ENCODE results near the gene SNX14.

Gene SNX14

DNA sequence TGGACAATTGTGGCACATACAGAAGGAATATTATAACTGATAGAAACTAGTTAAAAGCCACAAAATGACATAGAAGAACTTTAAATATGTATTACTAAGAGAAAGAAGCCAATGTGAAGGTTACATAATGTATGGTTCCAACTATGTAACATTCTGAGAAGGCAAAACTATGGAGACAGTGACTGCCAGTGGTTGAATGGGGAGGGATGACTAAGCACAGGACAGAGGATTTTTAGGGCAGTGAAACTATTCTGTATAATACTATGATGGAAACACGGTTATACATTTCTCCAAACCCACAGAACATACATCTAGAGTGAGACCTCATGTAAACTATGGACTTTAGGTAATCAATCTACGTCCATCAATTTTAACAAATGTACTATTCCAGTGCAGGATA, 26.6 kb upstream of the SNX14 start:
- TF ChIP-seq EZH2phosphoT487 (IDR thresholded peaks at IDR 0.05; ENCODE audit: low read length) (no peak), EZH2 (optimal IDR thresholded peaks at IDR 0.05; ENCODE audit: low read depth, low read length) (no peak), CTCF (IDR thresholded peaks at IDR 0.05; ENCODE audit: low read length) (no peak)

DNA sequence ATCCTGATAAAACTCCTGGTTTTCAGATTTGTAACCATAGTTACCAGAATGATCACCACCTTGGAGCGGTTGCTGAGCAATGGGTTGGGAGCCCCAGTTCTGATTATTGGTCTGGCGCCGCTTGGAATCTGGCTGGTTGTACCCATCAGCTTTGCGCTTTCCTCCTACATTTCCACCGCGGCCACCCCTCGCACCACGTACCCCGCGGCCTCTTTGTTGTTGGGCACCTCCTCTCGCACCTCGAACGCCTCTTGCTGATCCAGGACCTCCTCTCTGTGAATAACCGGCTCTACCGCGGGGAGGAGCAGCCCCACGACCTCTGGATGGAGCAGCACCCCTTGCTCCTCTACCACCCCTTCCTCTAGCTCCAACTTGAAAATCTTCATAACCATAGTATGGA, 21.1 kb upstream of the SNX14 start:
- peaks cover 12% of the 10 kb centered on the region; the same call in 1 of the 2 replicates for H3K36me3 ChIP-seq (replicated peaks; ENCODE audit: insufficient read depth, low read length)
- no peak for TF ChIP-seq EZH2phosphoT487 (IDR thresholded peaks at IDR 0.05; ENCODE audit: low read length)
- TF ChIP-seq CTCF (IDR thresholded peaks at IDR 0.05; ENCODE audit: low read length) = no peak
- TF ChIP-seq EZH2 (optimal IDR thresholded peaks at IDR 0.05; ENCODE audit: low read depth, low read length) = no peak
- peaks cover 70% of the 10 kb centered on the region for H3K79me2 ChIP-seq (ENCODE audit: low read length)
- no peaks in the 10 kb centered on the region for H3K9me2 ChIP-seq (replicated peaks; ENCODE audit: insufficient read depth, low read length)
- H3K4me3 ChIP-seq (ENCODE audit: low read length) = no peak overlapping the region
- no peak overlapping the region for H2AFZ ChIP-seq (ENCODE audit: low read length)
- no peaks in the 10 kb centered on the region for H3K4me1 ChIP-seq (ENCODE audit: low read length)
- peaks cover 10% of the 10 kb centered on the region for H4K20me1 ChIP-seq (ENCODE audit: insufficient read depth, low read length)
- no peak for DNase-seq
- no peak overlapping the region for H3K4me2 ChIP-seq (ENCODE audit: low read depth, low read length)
- no peak overlapping the region for H3K9ac ChIP-seq (ENCODE audit: low read length)
- H3K27ac ChIP-seq (ENCODE audit: low read length) = no peak overlapping the region
- H3F3A ChIP-seq (ENCODE audit: insufficient read depth, low read length) = peaks cover 13% of the 10 kb centered on the region
- no peaks in the 10 kb centered on the region for H3K27me3 ChIP-seq (replicated peaks; ENCODE audit: insufficient read depth, low read length)
- no peaks in the 10 kb centered on the region for H3K9me3 ChIP-seq (replicated peaks; ENCODE audit: insufficient read depth, low read length)

More for the DNA sequence above, 26.6 kb upstream of the SNX14 start:
- no peak overlapping the region for H3K4me2 ChIP-seq (ENCODE audit: low read depth, low read length)
- DNase-seq = no peak
- H3K36me3 ChIP-seq (replicated peaks; ENCODE audit: insufficient read depth, low read length) = peaks cover 30% of the 10 kb centered on the region
- no peak overlapping the region for H3K9ac ChIP-seq (ENCODE audit: low read length)
- no peak overlapping the region for H3K4me3 ChIP-seq (ENCODE audit: low read length)
- H3K9me2 ChIP-seq (replicated peaks; ENCODE audit: insufficient read depth, low read length) = no peaks in the 10 kb centered on the region
- no peak overlapping the region for H3K27ac ChIP-seq (ENCODE audit: low read length)
- H2AFZ ChIP-seq (ENCODE audit: low read length) = no peak overlapping the region
- no peaks in the 10 kb centered on the region for H3K9me3 ChIP-seq (replicated peaks; ENCODE audit: insufficient read depth, low read length)
- H3K27me3 ChIP-seq (replicated peaks; ENCODE audit: insufficient read depth, low read length) = no peaks in the 10 kb centered on the region
- H3K4me1 ChIP-seq (ENCODE audit: low read length) = no peaks in the 10 kb centered on the region
- peaks cover 97% of the 10 kb centered on the region for H3K79me2 ChIP-seq (ENCODE audit: low read length)
- peaks cover 36% of the 10 kb centered on the region for H4K20me1 ChIP-seq (ENCODE audit: insufficient read depth, low read length)
- H3F3A ChIP-seq (ENCODE audit: insufficient read depth, low read length) = peaks cover 13% of the 10 kb centered on the region

DNA sequence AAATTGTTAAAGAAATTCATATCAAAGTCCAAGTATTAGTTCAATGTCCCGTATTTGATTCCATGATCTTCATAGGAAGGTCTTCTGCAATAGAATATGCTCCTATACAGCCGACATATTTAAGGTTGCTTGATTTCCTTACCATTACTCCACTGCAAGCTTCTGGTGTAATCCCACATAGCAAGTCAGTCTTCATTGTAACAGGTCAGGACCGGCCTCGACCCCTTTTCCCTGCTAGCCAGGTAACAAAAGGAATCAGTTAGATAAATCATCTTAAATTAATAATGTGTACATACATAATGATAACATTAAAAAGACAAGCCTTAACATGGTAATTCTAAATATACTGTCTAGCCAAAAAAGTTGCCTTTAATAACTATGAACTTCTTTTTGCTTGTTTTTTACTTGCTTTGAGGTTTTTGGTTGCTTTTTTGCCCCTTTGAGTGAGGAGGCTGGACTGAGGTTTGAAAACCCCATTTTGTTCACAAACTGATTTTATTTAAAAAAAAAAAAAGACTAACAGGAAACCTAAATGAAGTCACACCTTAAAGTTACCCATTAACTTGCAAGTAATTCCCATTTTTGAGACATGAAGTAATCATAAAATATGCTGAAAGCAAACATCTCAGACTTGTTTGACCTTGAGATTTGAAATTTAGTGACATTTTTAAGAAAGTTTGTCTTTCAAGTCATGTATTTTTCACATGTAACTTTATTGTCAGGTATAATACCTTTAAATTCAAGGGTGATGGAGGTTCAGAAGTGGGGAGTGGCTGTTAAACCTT, 19.2 kb upstream of the SNX14 start:
- no peak overlapping the region for H3K4me2 ChIP-seq (ENCODE audit: low read depth, low read length)
- H4K20me1 ChIP-seq (ENCODE audit: insufficient read depth, low read length) = no peaks in the 10 kb centered on the region
- TF ChIP-seq EZH2phosphoT487 (IDR thresholded peaks at IDR 0.05; ENCODE audit: low read length) = no peak
- TF ChIP-seq EZH2 (optimal IDR thresholded peaks at IDR 0.05; ENCODE audit: low read depth, low read length) = no peak
- no peak for TF ChIP-seq CTCF (IDR thresholded peaks at IDR 0.05; ENCODE audit: low read length)
- H3K27ac ChIP-seq (ENCODE audit: low read length) = no peak overlapping the region
- H3F3A ChIP-seq (ENCODE audit: insufficient read depth, low read length) = peaks cover 8% of the 10 kb centered on the region; the same call in 1 of the 2 replicates
- no peak for DNase-seq
- no peaks in the 10 kb centered on the region for H3K27me3 ChIP-seq (replicated peaks; ENCODE audit: insufficient read depth, low read length)
- no peaks in the 10 kb centered on the region for H3K9me2 ChIP-seq (replicated peaks; ENCODE audit: insufficient read depth, low read length)
- no peaks in the 10 kb centered on the region for H3K9me3 ChIP-seq (replicated peaks; ENCODE audit: insufficient read depth, low read length)
- H2AFZ ChIP-seq (ENCODE audit: low read length) = no peak overlapping the region
- peaks cover 9% of the 10 kb centered on the region for H3K36me3 ChIP-seq (replicated peaks; ENCODE audit: insufficient read depth, low read length)
- peaks cover 52% of the 10 kb centered on the region for H3K79me2 ChIP-seq (ENCODE audit: low read length)
- H3K9ac ChIP-seq (ENCODE audit: low read length) = no peak overlapping the region
- H3K4me3 ChIP-seq (ENCODE audit: low read length) = no peak overlapping the region
- no peaks in the 10 kb centered on the region for H3K4me1 ChIP-seq (ENCODE audit: low read length)

All from MM.1S (cell line).